SH-SY5Y (cell line): Measurements from ENCODE around the gene EFR3B.

Experiments used
- GATA2 ChIP-seq: IDR thresholded peaks from 2 replicates; pipeline ENCODE4 v1.6.1; 2011; ENCODE audit warnings: mild to moderate bottlenecking, low read depth, low read length
- GATA3 ChIP-seq: IDR thresholded peaks from 2 replicates; pipeline ENCODE4 v1.6.1; 2011; ENCODE audit warnings: low read depth, mild to moderate bottlenecking, low read length, moderate library complexity

GRCh38 chr2:25158096-25158852, 116.4 kb downstream of the EFR3B start:
- no peak for TF ChIP-seq GATA2
- no peak for TF ChIP-seq GATA3
